Tibial nerve (tissue), 4 donors: ENCODE measurements around the gene YAF2. TPM values are rescaled to one million over a fixed set of nuclear protein-coding genes. Genes with fewer than 3 reads are reported as not detected.

Experiments used
- DNase-seq, 2 donors: peaks; one replicate each; pipeline ENCODE4 v3.0.0-alpha.2; 2019; ENCODE audit warnings: low spot score in 2 of 2
- H3K27ac ChIP-seq, 4 donors: fragments of 200-600 bp; sonication (generic) in 3 of 4; one replicate each; pipeline ENCODE4 v1.5.1; 2017 to 2019; ENCODE audit warnings: mild to moderate bottlenecking in 1 of 4
- H3K27me3 ChIP-seq, 2 donors: fragments of 200-600 bp; sonication (generic) in 1 of 2; one replicate each; pipeline versions ENCODE4 v1.5.1 to v1.6.0; 2017 to 2019
- H3K36me3 ChIP-seq, 3 donors: fragments of 200-600 bp; sonication (generic); one replicate each; pipeline ENCODE4 v1.5.1; 2018 to 2019
- H3K4me1 ChIP-seq, 4 donors: fragments of 200-600 bp; sonication (generic) in 3 of 4; one replicate each; pipeline ENCODE4 v1.5.1; 2017 to 2019
- H3K4me3 ChIP-seq, 4 donors: fragments of 200-600 bp; sonication (generic) in 3 of 4; one replicate each; pipeline ENCODE4 v1.5.1; 2017 to 2019; ENCODE audit warnings: mild to moderate bottlenecking in 1 of 4, moderate library complexity in 1 of 4
- H3K9me3 ChIP-seq, 4 donors: fragments of 200-600 bp; sonication (generic) in 3 of 4; one replicate each; pipeline ENCODE4 v1.5.1; 2017 to 2019
- EP300 ChIP-seq, 2 donors: sonication (generic); formaldehyde crosslinking; IDR thresholded peaks; one replicate each; pipeline ENCODE4 v1.6.1; 2017; ENCODE audit warnings: antibody characterized with exemption in 2 of 2, mild to moderate bottlenecking in 1 of 2
- POLR2A ChIP-seq, 2 donors: fragments of 450-650 bp; IDR thresholded peaks; one replicate each; pipeline ENCODE4 v1.6.1; 2017; ENCODE audit warnings: antibody characterized with exemption in 2 of 2, mild to moderate bottlenecking in 2 of 2, moderate library complexity in 2 of 2
- WGBS, 2 donors: methylation state at CpG; one replicate each; pipeline ENCODE4 v1.1.5; 2018; 5-methylcytosine and 5-hydroxymethylcytosine counted together
- total RNA-seq, 4 donors: library from RNA; depleted of rRNA; stranded (reverse); fragments of >200 nt; gene quantifications; one replicate each; pipeline ENCODE4 v1.1.0, GENCODE V29; 2016
- TF ChIP-seq, protein P1 (sequence below), 5 experiments: fragments of 200-600 bp in 3 of 5; fragments of 450-650 bp in 2 of 5; sonication (generic) in 3 of 5; IDR thresholded peaks; one replicate each; pipeline ENCODE4 v1.5.1; 2016 to 2019; ENCODE audit warnings: antibody characterized with exemption in 5 of 5, mild to moderate bottlenecking in 3 of 5, moderate library complexity in 2 of 5

Gene YAF2
- total RNA-seq, 4 donors from 2014 or later, result 25.7 to 66.0 (median 38.7) TPM

DNA sequence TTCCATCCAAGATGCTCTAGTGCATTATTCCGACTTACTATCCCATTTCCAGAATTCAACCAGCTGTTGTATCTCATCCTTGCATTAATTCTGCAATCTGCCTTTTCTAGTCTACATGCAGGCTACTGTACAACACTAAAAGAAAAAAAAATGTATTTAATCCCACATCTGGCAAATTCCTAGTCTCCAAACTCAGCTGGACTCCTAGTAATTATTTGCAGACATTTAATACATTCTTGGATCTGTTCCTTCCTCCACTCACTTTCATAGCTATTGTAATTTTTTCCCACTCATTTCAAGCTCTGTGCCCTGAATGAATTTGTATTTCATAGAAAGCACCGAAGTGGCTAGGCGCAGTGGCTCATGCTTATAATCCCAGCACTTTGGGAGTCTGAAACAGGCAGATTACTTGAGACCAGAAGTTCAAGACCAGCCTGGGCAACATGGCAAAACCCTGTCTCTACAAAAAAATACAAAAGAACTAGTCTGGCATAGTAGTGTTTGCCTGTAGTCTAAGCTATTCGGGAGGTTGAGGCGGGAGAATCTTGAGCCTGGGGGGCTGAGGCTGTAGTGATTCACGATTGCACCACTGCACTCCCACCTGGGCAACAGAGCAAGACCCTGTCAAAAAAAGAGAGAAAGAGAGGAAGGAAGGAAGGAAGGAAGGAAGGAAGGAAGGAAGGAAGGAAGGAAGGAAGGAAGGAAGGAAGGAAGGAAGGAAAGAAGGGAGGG, 39.5 kb upstream of the YAF2 start:
- H3K27ac ChIP-seq, result no peak overlapping the region
- no peaks in the 10 kb centered on the region for H3K36me3 ChIP-seq
- H3K27me3 ChIP-seq, result no peaks in the 10 kb centered on the region
- DNase-seq, result no peak
- no peaks in the 10 kb centered on the region for H3K4me1 ChIP-seq
- TF ChIP-seq POLR2A (IDR thresholded peaks at IDR 0.05), result no peak
- no peak for TF ChIP-seq EP300 (IDR thresholded peaks at IDR 0.05)
- TF ChIP-seq, protein P1, sequence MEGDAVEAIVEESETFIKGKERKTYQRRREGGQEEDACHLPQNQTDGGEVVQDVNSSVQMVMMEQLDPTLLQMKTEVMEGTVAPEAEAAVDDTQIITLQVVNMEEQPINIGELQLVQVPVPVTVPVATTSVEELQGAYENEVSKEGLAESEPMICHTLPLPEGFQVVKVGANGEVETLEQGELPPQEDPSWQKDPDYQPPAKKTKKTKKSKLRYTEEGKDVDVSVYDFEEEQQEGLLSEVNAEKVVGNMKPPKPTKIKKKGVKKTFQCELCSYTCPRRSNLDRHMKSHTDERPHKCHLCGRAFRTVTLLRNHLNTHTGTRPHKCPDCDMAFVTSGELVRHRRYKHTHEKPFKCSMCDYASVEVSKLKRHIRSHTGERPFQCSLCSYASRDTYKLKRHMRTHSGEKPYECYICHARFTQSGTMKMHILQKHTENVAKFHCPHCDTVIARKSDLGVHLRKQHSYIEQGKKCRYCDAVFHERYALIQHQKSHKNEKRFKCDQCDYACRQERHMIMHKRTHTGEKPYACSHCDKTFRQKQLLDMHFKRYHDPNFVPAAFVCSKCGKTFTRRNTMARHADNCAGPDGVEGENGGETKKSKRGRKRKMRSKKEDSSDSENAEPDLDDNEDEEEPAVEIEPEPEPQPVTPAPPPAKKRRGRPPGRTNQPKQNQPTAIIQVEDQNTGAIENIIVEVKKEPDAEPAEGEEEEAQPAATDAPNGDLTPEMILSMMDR (IDR thresholded peaks at IDR 0.05), result no peak
- 71 to 74% methylated on average over 6 of the region's 6 CpGs for WGBS, 2 donors
- H3K4me3 ChIP-seq, result no peak overlapping the region
- no peaks in the 10 kb centered on the region for H3K9me3 ChIP-seq

DNA sequence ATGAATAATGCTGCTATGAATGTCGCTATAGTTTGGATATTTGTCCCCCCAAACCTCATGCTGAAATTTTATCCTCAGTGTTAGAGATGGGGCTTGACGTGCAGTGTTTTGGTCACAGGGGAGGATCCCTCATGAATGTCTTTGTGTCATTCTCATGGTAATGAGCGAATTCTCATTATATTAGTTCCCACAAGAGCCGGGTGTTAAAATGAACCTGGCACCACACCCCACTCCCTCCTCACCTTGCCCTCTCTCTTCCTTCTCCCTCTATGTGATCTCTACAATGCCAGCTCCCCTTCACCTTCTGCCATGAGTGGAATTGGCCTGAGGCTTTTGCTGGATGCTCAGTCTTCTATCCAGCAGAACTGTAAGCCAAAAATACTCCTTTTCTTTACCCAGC, 37.5 kb upstream of the YAF2 start:
- DNase-seq, result no peak
- H3K4me3 ChIP-seq, result no peak overlapping the region
- WGBS, 2 donors, result 94 to 98% methylated on average over 4 of the region's 4 CpGs
- H3K36me3 ChIP-seq, result no peaks in the 10 kb centered on the region
- no peaks in the 10 kb centered on the region for H3K9me3 ChIP-seq
- TF ChIP-seq POLR2A (IDR thresholded peaks at IDR 0.05), result no peak
- TF ChIP-seq, protein P1 (IDR thresholded peaks at IDR 0.05), result no peak
- TF ChIP-seq EP300 (IDR thresholded peaks at IDR 0.05), result no peak
- H3K4me1 ChIP-seq, result no peaks in the 10 kb centered on the region
- H3K27me3 ChIP-seq, result no peaks in the 10 kb centered on the region
- no peak overlapping the region for H3K27ac ChIP-seq

DNA sequence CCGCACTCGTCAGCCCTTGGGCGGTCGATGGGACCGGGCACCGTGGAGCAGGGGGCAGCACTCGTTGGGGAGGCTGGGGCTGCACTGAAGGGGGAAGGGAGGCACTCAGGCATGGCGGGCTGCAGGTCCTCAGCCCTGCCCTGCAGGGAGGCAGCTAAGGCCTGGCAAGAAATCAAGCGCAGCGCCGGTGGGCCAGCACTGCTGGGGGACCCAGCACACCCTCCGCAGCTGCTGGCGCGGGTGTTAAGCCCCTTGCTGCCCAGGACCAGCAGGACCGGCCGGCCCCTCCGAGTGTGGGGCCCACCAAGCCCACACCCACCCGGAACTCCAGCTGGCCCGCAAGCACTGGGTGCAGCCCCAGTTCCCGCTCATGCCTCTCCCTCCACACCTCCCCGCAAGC, 35.7 kb upstream of the YAF2 start:
- no peaks in the 10 kb centered on the region for H3K36me3 ChIP-seq
- WGBS, 2 donors, result 96% methylated on average over 11 to 19 of the region's 21 CpGs
- no peaks in the 10 kb centered on the region for H3K9me3 ChIP-seq
- DNase-seq, result no peak
- no peak overlapping the region for H3K4me3 ChIP-seq
- H3K4me1 ChIP-seq, result no peaks in the 10 kb centered on the region
- H3K27ac ChIP-seq, result no peak overlapping the region
- no peaks in the 10 kb centered on the region for H3K27me3 ChIP-seq
- TF ChIP-seq, protein P1 (IDR thresholded peaks at IDR 0.05), result no peak
- no peak for TF ChIP-seq POLR2A (IDR thresholded peaks at IDR 0.05)
- no peak for TF ChIP-seq EP300 (IDR thresholded peaks at IDR 0.05)

DNA sequence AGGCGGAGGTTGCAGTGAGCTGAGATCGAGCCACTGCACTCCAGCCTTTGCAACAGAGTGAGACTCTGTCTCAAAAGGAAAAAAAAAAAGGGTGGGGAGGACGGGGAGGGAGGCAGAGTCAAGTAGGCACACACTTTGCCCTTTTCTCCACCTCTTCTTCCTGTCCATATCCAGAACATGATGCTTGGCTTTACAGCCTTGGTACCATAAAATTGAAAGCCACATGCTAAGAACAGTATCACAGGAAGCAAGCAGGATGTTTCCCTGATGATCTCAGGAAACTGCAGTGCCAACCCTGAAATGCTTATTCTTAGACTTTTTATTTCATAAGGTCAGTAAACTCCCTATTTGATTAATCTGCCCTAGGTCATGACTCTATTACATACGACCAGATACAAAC, 32.5 kb upstream of the YAF2 start:
- no peaks in the 10 kb centered on the region for H3K9me3 ChIP-seq
- DNase-seq, result no peak
- no peak overlapping the region for H3K4me3 ChIP-seq
- no peaks in the 10 kb centered on the region for H3K36me3 ChIP-seq
- H3K4me1 ChIP-seq, result no peaks in the 10 kb centered on the region
- no peak overlapping the region for H3K27ac ChIP-seq
- no peaks in the 10 kb centered on the region for H3K27me3 ChIP-seq
- WGBS, 2 donors, result 54 to 58% methylated on average over 4 of the region's 4 CpGs
- TF ChIP-seq EP300 (IDR thresholded peaks at IDR 0.05) (no peak), POLR2A (IDR thresholded peaks at IDR 0.05) (no peak)
- TF ChIP-seq, protein P1 (IDR thresholded peaks at IDR 0.05), result no peak

DNA sequence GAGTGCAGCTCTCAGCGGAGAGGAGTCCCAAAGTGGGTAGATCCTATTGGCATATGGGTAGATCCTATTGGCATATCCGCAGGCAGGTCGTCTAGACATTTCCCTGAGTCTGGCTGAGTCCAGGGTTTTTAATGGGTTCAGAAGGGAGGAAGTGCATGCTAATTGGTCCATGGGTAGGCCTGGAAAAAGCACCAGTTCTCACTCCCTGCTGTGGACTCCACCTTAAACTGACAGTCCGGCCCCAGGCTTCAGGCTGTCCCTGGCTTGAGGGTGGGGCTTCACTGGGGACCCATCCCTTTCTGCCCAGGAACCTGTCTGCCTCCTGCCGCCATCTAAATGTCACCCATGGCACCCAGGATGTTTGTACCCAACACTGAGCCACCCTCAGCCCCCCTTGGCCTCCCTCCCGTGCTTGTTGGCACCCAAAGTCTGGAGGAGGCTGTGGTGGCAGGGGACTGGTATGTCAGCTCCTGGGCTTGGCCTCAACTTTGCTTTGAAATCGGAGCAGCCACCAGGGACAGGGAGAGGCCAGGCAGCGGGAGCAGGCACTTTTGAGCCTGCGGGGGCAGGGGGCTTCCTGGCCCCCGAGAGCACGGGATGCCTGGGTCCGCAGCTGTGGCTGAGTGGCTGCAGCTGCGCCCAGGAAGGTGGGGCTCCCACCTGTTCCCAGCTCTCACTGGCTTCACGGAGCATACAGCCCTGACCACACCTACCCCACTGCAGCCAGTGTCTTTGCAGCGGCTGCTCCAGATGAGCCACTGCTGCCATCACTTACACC, 29.6 kb upstream of the YAF2 start:
- TF ChIP-seq, protein P1 (IDR thresholded peaks at IDR 0.05), result no peak
- TF ChIP-seq EP300 (IDR thresholded peaks at IDR 0.05) (no peak), POLR2A (IDR thresholded peaks at IDR 0.05) (no peak)
- 84 to 89% methylated on average over 14 to 15 of the region's 15 CpGs for WGBS, 2 donors

More for the DNA sequence above, 29.6 kb upstream of the YAF2 start:
- no peak for DNase-seq
- H3K4me3 ChIP-seq, result no peak overlapping the region
- H3K4me1 ChIP-seq, result no peaks in the 10 kb centered on the region
- H3K27ac ChIP-seq, result no peak overlapping the region
- no peaks in the 10 kb centered on the region for H3K27me3 ChIP-seq
- no peaks in the 10 kb centered on the region for H3K9me3 ChIP-seq
- H3K36me3 ChIP-seq, result no peaks in the 10 kb centered on the region
